HEK293T (cell line): ENCODE measurements around the gene CD52.

Experiments used
- ARNT ChIP-seq: fragments of 450-650 bp; IDR thresholded peaks from 2 replicates; pipeline ENCODE4 v1.6.1; 2017; ENCODE audit warnings: mild to moderate bottlenecking
- BHLHE40 ChIP-seq: fragments of 450-650 bp; IDR thresholded peaks from 2 replicates; pipeline ENCODE4 v1.6.1; 2016; ENCODE audit warnings: mild to moderate bottlenecking, moderate library complexity, borderline replicate concordance
- CTBP1 ChIP-seq: fragments of 450-650 bp; IDR thresholded peaks from 2 replicates; pipeline ENCODE4 v1.6.1; 2016; ENCODE audit warnings: borderline replicate concordance
- ELF4 ChIP-seq: fragments of 450-650 bp; IDR thresholded peaks from 2 replicates; pipeline ENCODE4 v1.6.1; 2017; ENCODE audit warnings: antibody characterized with exemption
- HDGF ChIP-seq: fragments of 450-650 bp; IDR thresholded peaks from 2 replicates; pipeline ENCODE4 v1.6.1; 2017; ENCODE audit warnings: antibody characterized with exemption, borderline replicate concordance
- LEF1 ChIP-seq: fragments of 450-650 bp; IDR thresholded peaks from 2 replicates; pipeline ENCODE4 v1.6.1; 2017; ENCODE audit warnings: mild to moderate bottlenecking, borderline replicate concordance
- TARDBP ChIP-seq: fragments of 450-650 bp; IDR thresholded peaks from 2 replicates; pipeline ENCODE4 v1.6.1; 2016
- ZNF384 ChIP-seq: fragments of 450-650 bp; IDR thresholded peaks from 2 replicates; pipeline ENCODE4 v1.6.1; 2016

- TF ChIP-seq TARDBP (no peak), LEF1 (no peak), ZNF384 (no peak), BHLHE40 (no peak), CTBP1 (no peak), ARNT (no peak), ELF4 (no peak), HDGF (no peak)
These were observed 22.3 kb downstream of the CD52 start for GRCh38 chr1:26340047-26340481.
